Activated naive CD4-positive, alpha-beta T cell treated with Interleukin-2 at 50 U/mL for 16 hours (primary cell): ENCODE results near the gene NCF4.
A peak's percentile ranks its signal among the peaks of the same experiment; 100 is the strongest.

Experiments used
- DNase-seq: peaks from one replicate; pipeline ENCODE4 v3.0.0-alpha.2; 2020

NCF4 gene

DNA sequence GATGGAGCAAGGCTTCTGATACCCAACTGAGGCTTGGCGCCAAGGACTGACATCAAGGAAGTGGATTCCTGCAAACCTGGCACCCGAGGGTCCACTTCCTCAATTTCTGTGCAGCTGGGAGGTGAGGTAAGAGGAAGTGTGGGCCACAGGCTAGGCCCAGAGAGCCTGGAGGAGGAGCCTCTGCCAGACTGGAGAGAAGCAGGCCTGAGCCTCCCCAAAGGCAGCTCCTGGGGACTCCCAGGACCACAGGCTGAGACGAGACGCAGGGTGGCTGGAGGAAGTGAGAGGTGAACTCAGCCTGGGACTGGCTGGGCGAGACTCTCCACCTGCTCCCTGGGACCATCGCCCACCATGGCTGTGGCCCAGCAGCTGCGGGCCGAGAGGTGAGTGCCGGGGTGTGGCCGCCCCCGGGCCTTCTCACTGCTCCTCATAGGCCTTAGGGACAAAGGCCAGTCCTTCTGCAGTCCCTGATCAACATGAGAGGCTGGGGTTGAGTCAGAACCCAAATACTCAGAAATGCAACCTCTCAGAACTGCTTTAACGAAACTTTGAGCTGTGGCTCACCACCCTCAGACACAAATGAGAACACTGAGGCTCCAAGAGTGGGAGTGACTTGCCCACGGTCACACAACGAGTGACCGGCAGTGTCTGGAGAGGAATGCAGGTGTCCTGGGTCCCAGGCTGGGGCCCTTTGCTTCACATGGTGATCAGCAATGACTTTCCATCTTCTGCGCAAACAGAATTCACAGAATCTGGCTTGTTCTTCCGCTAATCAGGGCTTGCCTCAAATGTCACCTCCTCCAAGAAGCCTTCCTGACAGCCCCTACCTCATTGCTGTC is at the start of gene NCF4:
Gene NCF4, plus strand, starts transcription at position 186 of the 839 bp plus-strand sequence. Its CDS starts 166 bp downstream, at position 352.
- peak; percentile 48 for DNase-seq

DNA sequence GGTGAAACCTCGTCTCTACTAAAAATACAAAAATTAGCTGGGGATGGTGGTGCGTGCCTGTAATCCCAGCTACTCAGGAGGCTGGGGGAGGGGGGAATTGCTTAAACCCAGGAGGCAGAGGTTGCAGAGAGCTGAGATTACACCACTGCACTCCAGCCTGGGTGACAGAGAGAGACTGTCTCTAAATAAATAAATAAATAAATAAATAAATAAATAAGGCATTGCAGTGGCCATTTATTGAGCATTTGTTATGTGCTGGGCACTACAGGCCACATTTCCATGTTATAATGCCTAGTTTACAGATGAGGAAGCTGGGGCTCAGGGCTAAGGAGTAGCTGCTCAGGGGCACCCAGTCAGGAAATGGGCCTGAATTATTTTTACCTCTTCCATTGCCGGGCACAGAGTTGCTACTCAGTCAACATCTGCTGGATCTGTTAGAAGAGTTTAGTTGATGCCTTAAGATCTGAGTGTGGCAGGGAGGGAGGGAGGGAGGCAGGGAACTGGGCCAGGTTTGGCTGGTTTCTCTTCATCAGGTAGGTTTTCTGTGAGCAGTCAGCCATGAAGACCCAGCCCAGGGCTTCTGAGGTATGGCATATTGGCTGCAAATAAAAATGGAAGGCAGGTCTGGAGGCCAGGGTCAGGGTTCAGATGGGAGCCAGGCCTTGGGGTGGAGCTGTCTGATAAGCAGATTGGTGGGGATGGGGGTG is 49.6 kb upstream of the NCF4 start:
- no peak for DNase-seq

DNA sequence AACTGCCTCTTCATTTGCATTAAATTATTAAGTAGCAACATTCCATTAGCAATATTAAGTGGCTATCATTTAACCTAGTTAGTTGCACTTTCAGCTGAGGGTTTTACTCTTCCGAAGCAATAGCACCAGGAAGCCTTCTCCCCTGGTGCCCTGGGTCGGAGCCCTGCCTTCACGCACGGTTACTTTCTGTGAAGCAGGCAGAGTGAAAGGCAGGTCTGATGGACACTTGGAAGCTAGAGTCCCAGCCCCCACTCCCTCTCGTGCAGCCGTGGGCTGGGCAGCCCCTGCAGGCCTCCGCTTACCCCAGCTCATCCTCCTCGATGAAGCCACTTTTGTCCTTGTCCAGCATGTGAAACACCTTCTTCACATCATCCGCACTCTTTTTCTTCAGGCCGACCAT is 46.0 kb upstream of the NCF4 start:
- DNase-seq, result no peak

DNA sequence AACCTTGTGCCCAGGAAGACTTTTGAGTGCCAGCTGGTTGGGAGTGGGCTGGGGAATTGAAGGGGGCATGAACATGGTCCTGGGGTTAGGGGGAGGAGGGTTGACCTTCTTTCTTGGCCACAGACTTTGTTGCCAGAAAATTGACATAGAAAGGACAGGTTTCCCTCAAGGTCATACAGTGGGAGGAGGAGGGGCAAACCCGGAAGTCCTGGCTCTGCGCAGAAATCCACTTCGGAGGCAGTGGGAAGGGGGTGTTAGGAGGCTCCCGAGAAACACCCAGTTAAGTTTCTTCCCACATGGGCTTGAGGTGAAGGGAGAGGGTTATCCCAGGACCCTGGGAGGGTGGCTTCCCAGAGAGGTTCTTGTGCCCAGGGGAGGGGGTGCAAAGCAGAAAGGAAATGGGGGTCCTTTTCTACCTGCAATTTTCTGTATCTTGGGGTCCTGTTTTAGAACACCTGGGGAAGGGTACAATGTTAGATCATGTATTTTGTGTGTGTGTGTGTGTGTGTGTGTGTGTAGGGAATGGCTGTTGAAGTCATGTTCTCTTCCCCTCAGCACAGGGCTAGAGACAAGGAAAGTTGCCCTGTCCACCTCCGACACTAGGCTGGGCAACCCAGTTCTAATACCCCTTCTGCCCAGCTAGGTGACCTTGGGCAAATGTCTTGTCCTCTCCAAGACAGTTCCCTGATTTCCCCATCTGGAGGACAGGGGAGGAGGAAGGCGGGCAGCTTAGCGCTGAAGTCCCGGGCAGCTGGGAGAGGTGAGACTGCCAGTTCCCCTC is 45.1 kb upstream of the NCF4 start:
- no peak for DNase-seq

DNA sequence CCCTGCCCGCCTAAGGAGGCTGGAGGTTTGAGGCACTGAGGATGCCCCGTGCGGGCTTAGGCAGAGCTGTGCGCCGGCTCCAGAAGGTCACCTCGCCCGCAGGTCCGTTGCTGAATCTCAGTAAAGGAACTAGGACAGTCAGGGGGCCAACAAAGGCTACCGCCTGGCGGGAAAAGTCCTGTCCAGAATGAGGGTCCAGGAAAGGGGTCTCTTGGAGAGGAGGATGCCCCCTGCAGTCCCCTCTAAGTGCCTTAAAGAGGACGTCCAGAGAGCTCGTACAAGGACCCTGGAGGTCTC is 44.5 kb upstream of the NCF4 start:
- no peak for DNase-seq

DNA sequence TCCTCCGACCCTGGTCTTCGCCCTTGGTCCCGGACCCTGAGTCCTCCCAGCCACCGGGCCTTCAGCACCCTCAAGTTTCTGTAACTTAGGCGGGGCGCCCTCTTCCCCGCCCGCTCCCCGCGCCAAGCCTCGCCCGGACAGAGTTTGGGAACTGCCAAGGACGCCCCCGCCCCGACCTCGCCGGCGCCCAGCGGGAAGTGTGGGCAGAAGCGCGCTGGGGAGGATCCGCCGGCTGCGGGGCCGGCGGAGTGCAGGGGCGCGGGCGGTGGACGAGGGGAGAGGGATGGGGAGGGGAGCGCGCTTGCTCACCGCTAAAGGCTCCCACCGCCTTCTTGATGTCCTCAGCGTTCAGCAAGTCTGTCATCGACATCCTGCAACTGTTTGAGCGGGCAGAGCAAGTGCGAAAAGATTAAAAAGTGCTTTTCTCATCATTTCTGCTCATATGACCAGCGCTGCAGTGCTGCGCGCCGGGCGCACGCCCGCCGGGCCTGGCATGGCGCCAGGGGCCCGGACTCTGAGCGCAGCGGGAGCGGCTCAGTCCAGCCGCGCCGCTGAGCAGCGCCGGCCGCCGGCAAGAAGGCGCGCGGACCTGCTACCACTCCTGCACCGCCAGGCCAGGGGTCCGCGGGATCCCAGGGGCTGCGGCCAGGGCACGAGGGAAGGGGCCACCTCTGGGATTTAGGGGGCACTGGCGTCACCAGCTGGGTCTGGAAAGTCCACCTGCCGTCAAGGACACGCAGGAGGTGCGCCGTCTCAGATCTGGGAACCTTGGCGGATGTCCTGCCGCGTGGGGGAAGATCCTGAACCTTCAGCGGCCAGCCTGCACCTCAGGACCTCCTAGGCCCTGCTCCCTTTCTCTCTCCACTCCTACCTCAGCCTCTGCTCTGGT is 43.9 kb upstream of the NCF4 start, which contains the start of gene PVALB:
Gene PVALB, minus strand, starts transcription at position 400 of the 889 bp plus-strand sequence. Its CDS starts 30 bp downstream, at position 370.
- no peak for DNase-seq

DNA sequence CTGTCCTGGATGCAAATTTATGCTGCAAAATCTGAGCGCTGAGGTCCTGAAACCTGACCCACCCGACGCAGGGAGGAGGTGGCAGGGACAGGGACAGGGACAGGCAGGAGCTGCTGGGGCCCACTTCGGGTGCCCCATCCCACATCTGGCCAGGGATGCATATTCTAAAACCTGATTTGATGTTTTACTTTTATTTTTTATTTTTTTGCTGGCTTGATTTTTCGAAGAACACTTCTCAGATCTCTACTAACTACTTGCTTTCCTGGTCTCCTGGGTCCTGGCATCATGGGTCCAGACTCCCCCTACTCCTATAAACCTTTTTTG is 43.3 kb upstream of the NCF4 start:
- DNase-seq, result no peak

DNA sequence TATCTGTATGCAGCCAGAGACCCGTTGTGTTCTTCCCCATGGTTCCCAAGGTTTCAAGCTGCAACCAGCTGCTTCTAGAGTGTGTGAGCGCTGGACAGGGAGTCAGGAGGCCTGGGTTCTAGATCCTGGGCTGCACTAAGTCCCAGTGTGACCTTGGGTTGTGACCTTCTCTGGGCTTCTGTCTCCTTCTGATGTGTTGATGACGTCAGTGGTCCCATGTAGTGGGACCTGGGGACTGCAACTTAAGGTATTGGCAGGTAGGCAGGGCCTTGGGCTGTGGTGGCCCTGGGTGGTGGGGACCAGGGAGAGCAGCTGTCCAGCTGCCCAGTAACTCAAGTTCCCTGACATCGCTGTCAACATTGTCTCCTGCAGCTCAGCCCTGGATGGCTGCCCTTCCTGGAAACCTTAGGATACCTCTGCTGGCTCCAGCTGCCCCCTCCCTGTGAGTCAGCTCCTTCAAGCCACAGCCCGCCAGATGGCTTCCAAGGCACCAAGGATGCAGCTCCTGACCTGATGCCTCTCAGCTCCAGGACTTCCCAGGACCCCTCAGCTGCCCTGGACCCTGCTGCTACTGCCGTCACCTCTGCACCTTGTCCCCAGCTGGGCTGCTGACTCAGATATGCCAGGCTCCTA is 42.7 kb upstream of the NCF4 start:
- DNase-seq, result no peak

DNA sequence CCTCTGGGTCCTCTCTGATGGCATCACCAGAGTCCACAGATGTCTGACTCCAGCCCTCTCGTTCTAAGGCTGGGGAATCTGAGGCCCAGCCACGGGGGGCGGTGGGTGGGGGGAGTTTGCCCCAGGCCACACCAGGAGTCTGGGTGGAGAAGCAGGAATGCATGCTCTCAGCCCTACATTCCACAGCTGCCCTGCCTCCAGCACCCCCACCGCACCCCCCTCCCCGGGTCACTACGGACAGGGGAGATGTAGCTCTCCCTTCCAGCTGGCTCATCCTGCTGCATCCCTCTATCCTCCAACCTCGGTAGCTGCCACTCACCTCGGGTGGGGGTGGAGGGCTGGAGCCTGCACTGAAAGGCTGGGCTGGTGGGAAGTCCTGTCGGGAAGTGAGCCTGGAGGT is 41.7 kb upstream of the NCF4 start:
- no peak for DNase-seq

DNA sequence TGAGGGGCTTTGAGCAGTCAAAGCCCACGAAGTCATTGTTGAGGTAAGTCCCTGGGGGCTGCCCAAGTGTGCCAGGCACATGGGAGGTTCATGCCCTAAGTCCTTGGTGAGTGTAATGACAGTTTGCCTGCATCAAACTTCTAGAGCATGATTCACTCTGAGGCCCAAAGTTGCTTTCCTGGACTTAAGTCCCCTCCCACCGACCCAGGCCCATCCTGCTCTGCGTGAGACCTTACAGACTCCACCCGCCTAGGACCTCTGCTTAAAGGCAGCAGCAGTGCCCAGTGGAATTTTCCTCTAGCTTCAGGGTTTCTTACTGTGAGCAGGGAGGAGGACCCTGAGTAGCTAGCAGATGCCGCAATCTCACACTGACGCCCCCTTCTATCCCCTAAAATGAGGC is 38.2 kb upstream of the NCF4 start:
- no peak for DNase-seq

DNA sequence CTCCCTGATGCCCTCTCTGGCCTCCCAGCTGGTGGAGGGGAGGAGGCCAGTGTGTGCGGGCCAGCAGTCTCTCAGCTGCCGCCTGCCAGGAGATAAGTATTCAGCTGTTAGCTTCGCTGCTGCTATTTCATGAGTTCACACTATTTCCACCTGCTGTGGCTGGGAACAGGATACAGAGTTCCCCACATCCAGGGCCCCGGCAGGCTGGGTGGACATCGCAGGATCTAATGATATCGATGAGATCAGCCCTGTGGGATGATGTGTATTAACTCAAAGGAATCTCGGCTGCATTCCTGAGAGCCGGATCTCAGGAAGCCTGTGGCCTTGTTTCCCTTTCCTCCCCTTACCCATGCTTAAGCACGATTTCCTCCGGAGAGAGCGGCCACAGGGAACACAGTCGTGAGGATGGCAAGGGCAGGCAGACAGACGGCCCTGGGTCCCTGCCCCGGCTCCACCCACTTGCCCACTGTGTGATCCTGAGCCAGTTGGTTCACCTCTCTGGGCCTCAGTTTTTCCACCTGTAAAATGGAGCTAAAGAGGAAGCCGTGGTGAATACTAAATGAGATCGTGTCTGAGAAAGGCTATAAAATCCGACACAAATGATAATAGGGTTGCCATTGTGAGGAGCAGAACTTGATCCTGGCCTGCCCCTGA is 37.5 kb upstream of the NCF4 start:
- no peak for DNase-seq

DNA sequence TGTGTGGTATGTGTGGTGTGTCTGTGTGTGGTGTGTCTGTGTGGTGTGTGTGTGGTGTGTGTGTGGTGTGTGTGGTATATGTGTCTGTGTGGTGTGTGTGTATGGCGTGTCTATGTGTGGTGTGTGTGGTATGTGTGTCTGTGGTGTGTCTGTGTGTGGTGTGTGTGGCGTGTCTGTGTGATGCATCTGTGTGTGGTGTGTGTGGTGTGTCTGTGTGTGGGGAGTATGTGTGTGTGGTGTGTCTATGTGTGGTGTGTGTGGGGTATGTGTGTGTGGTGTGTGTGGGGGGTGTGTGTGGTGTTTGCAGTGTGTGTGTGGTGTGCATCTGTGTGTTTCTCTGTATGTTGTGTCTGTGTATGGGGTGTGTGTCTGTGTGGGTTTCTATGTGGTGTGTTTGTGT is 36.2 kb upstream of the NCF4 start:
- DNase-seq, result no peak

DNA sequence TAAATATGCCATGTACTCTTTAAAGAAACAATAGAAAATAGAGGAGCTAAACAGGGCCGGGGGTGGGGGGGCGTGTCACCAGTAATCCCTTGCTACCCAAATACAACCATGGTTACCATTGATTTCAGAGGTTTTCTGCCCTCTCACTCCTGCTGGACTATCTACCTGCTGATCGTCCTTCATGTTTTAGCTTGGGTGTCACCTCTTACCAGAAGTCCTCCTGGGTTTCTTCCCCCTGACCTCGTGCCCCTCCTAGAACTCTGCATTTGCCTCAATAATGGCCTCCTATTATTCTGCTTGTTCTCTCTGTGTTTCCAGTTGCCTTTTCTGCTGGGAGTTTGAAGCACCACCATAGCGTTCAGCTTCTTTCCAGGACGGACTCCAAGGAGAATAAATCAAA is 34.5 kb upstream of the NCF4 start:
- no peak for DNase-seq

DNA sequence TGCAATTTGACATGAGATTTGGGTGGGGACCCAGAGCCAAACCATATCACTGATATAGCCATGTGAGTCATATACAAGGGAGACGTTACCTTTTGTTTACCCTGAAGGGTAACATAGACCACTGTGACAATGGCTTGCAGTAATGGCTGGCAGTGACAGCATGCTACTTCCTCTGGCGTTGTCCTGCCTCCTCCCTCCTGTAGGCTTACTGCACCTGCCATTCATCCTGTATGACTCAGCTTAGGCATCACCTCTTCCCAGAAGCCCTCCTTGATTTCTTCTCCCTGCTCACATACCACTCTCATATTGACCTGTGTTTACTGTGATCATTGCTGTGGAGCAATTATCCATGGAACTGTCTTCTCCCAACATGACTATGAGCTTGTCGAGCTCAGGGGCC is 32.0 kb upstream of the NCF4 start:
- DNase-seq, result no peak

DNA sequence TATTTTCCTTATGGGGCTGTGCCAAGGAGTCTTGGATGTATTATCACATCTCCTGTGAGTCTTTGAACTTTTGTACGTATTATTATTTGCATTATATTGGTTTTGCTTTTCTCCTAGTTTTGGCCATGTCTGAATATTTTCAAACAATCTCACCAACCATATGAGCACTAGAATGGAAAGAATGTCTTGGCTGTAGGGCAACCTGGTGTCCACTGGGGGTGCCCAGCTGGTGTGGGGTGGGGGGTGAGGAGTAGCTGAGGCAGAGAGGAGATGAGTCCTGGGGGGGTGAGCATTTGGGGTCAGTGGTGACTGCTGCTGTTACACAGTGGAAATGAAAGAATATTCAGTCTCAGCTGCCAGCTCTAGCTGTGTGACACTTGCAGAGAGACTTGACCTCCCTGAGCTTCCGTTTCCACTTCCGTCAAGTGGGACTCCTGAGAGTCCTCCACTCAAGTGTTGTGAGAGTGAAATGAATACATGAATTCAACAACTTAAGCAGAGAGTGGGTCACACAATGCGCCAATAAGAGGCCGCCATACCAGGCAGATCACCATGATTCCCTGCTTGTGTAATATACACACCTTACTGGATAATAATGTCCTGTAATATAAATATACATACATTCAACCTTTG is 31.3 kb upstream of the NCF4 start:
- no peak for DNase-seq

DNA sequence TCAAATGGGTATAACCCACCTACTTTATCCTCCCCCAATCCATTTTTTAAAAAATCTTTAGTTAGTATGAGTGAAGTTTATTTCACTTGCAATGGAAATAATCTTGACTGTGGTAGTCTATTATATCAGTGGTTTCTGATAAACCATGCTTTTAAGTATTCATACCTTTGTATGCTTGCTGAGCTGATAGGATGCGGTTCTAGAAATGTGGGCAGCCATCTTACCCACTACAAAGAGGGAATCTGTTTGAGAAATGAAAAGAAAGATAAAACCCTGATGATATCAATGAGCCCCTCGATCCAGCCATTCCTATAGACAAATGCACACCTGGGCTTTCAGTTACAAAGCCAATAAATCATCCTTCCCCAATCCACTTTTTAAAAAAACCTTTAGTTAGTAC is 30.2 kb upstream of the NCF4 start:
- no peak for DNase-seq

DNA sequence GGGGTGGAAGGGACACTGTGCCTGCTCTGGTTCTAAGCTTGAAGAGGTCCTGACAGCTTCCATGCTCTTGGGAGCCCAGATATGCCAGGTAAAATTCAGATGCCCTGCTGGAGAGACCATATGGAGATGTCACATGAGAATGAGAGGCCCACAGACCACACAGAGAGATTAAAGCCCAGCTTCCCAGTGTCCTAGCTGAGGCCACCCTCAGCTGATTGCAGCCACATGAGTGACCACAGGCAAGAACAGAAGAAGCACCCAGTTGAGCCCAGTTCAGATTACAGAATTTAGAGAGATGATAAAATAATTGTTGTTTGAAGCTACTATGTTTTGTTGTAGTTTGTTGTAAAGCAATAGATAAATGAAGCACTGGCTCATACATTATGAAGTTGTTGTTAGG is 29.6 kb upstream of the NCF4 start:
- no peak for DNase-seq

DNA sequence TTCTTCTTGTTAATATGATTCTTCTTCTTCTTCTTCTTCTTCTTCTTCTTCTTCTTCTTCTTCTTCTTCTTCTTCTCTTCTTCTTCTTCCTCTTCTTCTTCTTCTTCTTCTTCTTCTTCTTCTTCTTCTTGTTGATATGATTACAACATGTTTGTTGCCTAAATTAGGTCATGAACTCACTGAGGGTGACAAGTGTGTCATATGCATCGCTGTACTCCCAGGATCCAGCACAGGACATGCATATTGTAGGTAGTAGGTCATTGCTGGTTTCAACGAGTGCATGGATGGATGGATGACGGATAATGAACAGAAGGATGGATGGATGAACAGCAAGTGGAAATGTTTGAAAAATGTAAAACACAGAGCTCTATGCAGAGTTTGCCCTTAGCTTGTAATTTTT is 29.1 kb upstream of the NCF4 start:
- no peak for DNase-seq

DNA sequence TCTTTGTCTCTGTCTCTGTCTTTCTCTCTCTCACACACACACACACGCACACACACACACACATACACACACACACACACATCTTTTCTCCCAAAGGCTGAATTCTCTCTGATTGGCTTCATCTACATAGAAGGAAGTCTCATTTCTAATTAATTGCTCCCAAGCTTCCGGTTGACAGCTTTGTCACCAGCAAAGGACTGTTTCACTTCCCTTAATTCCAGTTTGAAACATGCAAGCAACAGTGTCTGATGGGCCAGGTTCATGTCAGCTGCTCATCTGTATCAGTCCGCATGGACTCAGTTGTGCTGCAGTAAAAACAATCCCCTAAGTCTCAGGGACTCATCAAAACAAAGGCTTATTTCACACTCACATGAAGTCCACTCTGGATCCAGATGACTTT is 27.7 kb upstream of the NCF4 start:
- no peak for DNase-seq

DNA sequence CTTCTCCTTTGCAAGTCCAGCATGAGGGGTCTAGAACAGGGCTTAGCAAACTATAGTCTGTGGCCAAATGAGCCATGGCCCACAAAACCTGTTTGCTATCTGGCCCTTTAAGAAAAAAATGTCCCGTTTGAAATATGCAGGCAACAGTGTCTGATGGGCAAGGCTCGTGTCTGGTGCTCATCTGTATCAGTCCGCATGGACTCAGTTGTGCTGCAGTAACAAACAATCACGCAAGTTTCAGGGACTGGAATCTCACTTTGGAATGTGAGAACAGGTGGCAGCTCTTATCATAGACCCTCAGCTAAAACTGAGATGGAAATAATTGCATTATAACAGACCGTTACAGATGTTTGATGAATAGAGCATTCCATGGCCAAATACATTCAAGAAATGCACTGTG is 24.9 kb upstream of the NCF4 start:
- DNase-seq, result no peak
